ENCODE results near the gene CPXM2. TPM values are rescaled to one million over a fixed set of nuclear protein-coding genes. Genes with fewer than 3 reads are reported as not detected.

CPXM2 gene
- total and polyA plus RNA-seq, 2 donors (not counting 1 experiment from before 2014, with no cell fraction given), result not detected

DNA sequence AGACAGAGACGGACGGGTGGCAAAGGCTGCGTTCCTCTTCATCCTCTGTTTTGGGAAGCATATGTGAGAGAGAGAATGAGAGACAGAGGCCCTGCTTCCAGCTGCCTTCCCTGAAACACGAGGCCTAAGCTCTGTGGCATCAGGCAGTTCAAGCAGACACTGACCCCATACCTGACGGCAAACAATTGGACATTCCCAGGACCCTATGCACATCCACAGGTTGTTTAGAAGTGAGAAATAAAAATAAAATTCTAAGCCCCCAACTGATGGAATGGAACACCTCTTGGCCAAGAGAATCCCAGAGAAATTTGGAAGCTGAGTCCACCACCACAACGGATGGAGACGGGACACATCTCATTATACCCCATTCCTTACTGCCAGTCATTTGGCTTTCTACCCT is 105.3 kb downstream of the CPXM2 start:
- Histone ChIP-seq H3K79me2 (ENCODE audit: control insufficient read depth, insufficient read depth, low read length) (no peaks in the 10 kb centered on the region), H3K27ac (ENCODE audit: low read length in 2 of 2) (no peak overlapping the region), H2AFZ (ENCODE audit: insufficient read depth, low read depth, low read length, poor library complexity, severe bottlenecking) (no peak overlapping the region), H4K20me1 (ENCODE audit: control insufficient read depth, insufficient read depth, low read length, poor library complexity, severe bottlenecking) (no peaks in the 10 kb centered on the region), H3K27me3 (replicated peaks in 1 of 4; ENCODE audit: control extremely low read depth in 1 of 4, control insufficient read depth in 3 of 4, insufficient read depth in 4 of 4, low read length in 3 of 4) (no peaks in the 10 kb centered on the region), H3K9ac (ENCODE audit: low read length) (no peak overlapping the region), H3K4me3 (ENCODE audit: control extremely low read depth in 1 of 5, extremely low read depth in 1 of 5, insufficient read depth in 1 of 5, low read depth in 2 of 5, low read length in 4 of 5) (no peak overlapping the region), H3K36me3 (replicated peaks in 1 of 2; ENCODE audit: control extremely low read depth in 1 of 2, control insufficient read depth in 1 of 2, extremely low read depth in 1 of 2, insufficient read depth in 2 of 2, low read length in 1 of 2) (no peaks in the 10 kb centered on the region), H3K9me3 (ENCODE audit: control extremely low read depth in 1 of 3, control insufficient read depth in 2 of 3, insufficient read depth in 1 of 3, low read length in 2 of 3) (peaks cover 0 to 19% (median 0%) of the 10 kb centered on the region in 3 donors), H3K4me2 (replicated peaks; ENCODE audit: low read depth, low read length, poor library complexity, severe bottlenecking) (no peak overlapping the region), H3K4me1 (ENCODE audit: control insufficient read depth in 2 of 2, insufficient read depth in 2 of 2, low read length in 2 of 2) (no peaks in the 10 kb centered on the region)
- CTCF ChIA-PET, result no interaction called here
- POLR2A ChIA-PET, result no interaction called here
- Mint-ChIP-seq H3K27me3 (peaks cover 49% of the 10 kb centered on the region), H3K9me3 (ENCODE audit: insufficient read depth) (no peaks in the 10 kb centered on the region), H3K4me3 (no peak overlapping the region), H3K27ac (no peak overlapping the region), H3K4me1 (no peaks in the 10 kb centered on the region)
- 100% methylated on average over 5 of the region's 7 CpGs for WGBS (ENCODE audit: insufficient coverage)
- DNase-seq, result no peak
- no peak for ATAC-seq (ENCODE audit: low read depth)
- TF ChIP-seq EZH2 (IDR thresholded peaks at IDR 0.05; ENCODE audit: borderline replicate concordance, insufficient read depth, low read depth, low read length, poor library complexity, severe bottlenecking), result no peak
- TF ChIP-seq, protein P1, sequence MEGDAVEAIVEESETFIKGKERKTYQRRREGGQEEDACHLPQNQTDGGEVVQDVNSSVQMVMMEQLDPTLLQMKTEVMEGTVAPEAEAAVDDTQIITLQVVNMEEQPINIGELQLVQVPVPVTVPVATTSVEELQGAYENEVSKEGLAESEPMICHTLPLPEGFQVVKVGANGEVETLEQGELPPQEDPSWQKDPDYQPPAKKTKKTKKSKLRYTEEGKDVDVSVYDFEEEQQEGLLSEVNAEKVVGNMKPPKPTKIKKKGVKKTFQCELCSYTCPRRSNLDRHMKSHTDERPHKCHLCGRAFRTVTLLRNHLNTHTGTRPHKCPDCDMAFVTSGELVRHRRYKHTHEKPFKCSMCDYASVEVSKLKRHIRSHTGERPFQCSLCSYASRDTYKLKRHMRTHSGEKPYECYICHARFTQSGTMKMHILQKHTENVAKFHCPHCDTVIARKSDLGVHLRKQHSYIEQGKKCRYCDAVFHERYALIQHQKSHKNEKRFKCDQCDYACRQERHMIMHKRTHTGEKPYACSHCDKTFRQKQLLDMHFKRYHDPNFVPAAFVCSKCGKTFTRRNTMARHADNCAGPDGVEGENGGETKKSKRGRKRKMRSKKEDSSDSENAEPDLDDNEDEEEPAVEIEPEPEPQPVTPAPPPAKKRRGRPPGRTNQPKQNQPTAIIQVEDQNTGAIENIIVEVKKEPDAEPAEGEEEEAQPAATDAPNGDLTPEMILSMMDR (IDR thresholded peaks at IDR 0.05), result no peak
- intact Hi-C loops (cut with micrococcal nuclease), result no loop called here

DNA sequence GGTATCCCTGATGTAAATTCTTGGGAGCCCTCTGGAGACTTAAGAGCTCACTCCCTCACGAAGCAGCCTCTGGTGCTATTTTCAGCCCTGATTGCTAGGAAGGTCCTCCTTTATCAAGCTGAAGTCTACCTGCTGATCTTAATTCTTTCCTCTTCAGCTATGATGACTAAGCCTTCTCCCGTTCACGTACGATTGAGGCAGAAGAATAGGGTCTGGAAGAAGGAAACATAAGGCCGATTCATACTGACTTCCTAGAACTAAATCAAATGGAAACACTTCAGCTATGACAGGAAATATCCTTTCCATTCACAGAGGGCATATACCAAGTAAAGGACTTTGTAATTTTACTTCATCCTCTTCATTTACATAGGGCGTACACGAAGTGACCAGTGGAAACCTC is 107.0 kb downstream of the CPXM2 start:
- Histone ChIP-seq H3K79me2 (ENCODE audit: control insufficient read depth, insufficient read depth, low read length) (no peaks in the 10 kb centered on the region), H3K36me3 (replicated peaks in 1 of 2; ENCODE audit: control extremely low read depth in 1 of 2, control insufficient read depth in 1 of 2, extremely low read depth in 1 of 2, insufficient read depth in 2 of 2, low read length in 1 of 2) (no peaks in the 10 kb centered on the region), H3K4me2 (replicated peaks; ENCODE audit: low read depth, low read length, poor library complexity, severe bottlenecking) (no peak overlapping the region), H3K4me1 (ENCODE audit: control insufficient read depth in 2 of 2, insufficient read depth in 2 of 2, low read length in 2 of 2) (no peaks in the 10 kb centered on the region), H3K9ac (ENCODE audit: low read length) (no peak overlapping the region), H3K9me3 (ENCODE audit: control extremely low read depth in 1 of 3, control insufficient read depth in 2 of 3, insufficient read depth in 1 of 3, low read length in 2 of 3) (peaks cover 0 to 8% (median 0%) of the 10 kb centered on the region in 3 donors), H2AFZ (ENCODE audit: insufficient read depth, low read depth, low read length, poor library complexity, severe bottlenecking) (no peak overlapping the region), H3K4me3 (ENCODE audit: control extremely low read depth in 1 of 5, extremely low read depth in 1 of 5, insufficient read depth in 1 of 5, low read depth in 2 of 5, low read length in 4 of 5) (no peak overlapping the region), H4K20me1 (ENCODE audit: control insufficient read depth, insufficient read depth, low read length, poor library complexity, severe bottlenecking) (no peaks in the 10 kb centered on the region), H3K27ac (ENCODE audit: low read length in 2 of 2) (no peak overlapping the region), H3K27me3 (replicated peaks in 1 of 4; ENCODE audit: control extremely low read depth in 1 of 4, control insufficient read depth in 3 of 4, insufficient read depth in 4 of 4, low read length in 3 of 4) (peaks cover 0 to 5% (median 0%) of the 10 kb centered on the region in 4 experiments)
- ATAC-seq (ENCODE audit: low read depth), result no peak
- peaks cover 57% of the 10 kb centered on the region for H3K27me3 Mint-ChIP-seq
- no peak overlapping the region for H3K4me3 Mint-ChIP-seq
- CTCF ChIA-PET, result no interaction called here
- H3K27ac Mint-ChIP-seq, result no peak overlapping the region
- H3K4me1 Mint-ChIP-seq, result no peaks in the 10 kb centered on the region
- POLR2A ChIA-PET, result no interaction called here
- 83% methylated on average over 2 of the region's 7 CpGs for WGBS (ENCODE audit: insufficient coverage)
- TF ChIP-seq, protein P1 (IDR thresholded peaks at IDR 0.05), result no peak
- TF ChIP-seq EZH2 (IDR thresholded peaks at IDR 0.05; ENCODE audit: borderline replicate concordance, insufficient read depth, low read depth, low read length, poor library complexity, severe bottlenecking), result no peak
- H3K9me3 Mint-ChIP-seq (ENCODE audit: insufficient read depth), result no peaks in the 10 kb centered on the region
- intact Hi-C loops (cut with micrococcal nuclease), result no loop called here
- no peak for DNase-seq
